Measurements from ENCODE around the gene FGFR2.

Gene FGFR2

GRCh38 chr10:121609426-121610380, 11.5 kb upstream of the FGFR2 start:
- DNase-seq, result no peak

GRCh38 chr10:121608469-121609190, 10.4 kb upstream of the FGFR2 start:
- DNase-seq, result no peak

- DNase-seq, result no peak
Measured at GRCh38 chr10:121607310-121608055, 9.2 kb upstream of the FGFR2 start.

GRCh38 chr10:121605708-121606107, 7.5 kb upstream of the FGFR2 start:
- no peak for DNase-seq

- no peak for DNase-seq
Measured at GRCh38 chr10:121601458-121601857, 3.2 kb upstream of the FGFR2 start.

GRCh38 chr10:121600611-121601010, 2.4 kb upstream of the FGFR2 start:
- DNase-seq, result no peak

- no peak for DNase-seq
Measured at GRCh38 chr10:121599947-121600346, 1.7 kb upstream of the FGFR2 start.

GRCh38 chr10:121597504-121598262, 561 bp downstream of the FGFR2 start:
- no peak for DNase-seq

- DNase-seq, result no peak
Measured at GRCh38 chr10:121596689-121597503, 1.3 kb downstream of the FGFR2 start.

GRCh38 chr10:121595806-121596688, 2.2 kb downstream of the FGFR2 start:
- no peak for DNase-seq

- DNase-seq, result no peak
Measured at GRCh38 chr10:121595351-121595805, 2.9 kb downstream of the FGFR2 start.

GRCh38 chr10:121594623-121595350, 3.5 kb downstream of the FGFR2 start:
- DNase-seq, result no peak

- no peak for DNase-seq
Measured at GRCh38 chr10:121594076-121594475, 4.2 kb downstream of the FGFR2 start.

GRCh38 chr10:121593281-121594075, 4.8 kb downstream of the FGFR2 start:
- DNase-seq, result no peak

GRCh38 chr10:121592155-121592890, 5.9 kb downstream of the FGFR2 start:
- DNase-seq, result no peak

GRCh38 chr10:121591186-121591585, 7.1 kb downstream of the FGFR2 start:
- DNase-seq, result no peak

- DNase-seq, result no peak
Measured at GRCh38 chr10:121590772-121591171, 7.5 kb downstream of the FGFR2 start.

- no peak for DNase-seq
Measured at GRCh38 chr10:121589553-121589952, 8.7 kb downstream of the FGFR2 start.

Data from DMS79 (cell line).